ENCODE results near the gene EGFL8. TPM values are rescaled to one million over a fixed set of nuclear protein-coding genes. Genes with fewer than 3 reads are reported as not detected.

EGFL8 gene
- total and polyA plus RNA-seq, 2 of the 8 experiments (the other 6 are each of a cell fraction or from before 2014, with no cell fraction given): 5.0 to 9.2 TPM

- TF ChIP-seq SP4 (IDR thresholded peaks at IDR 0.05; ENCODE audit: low read length) (no peak; the same call in 1 of the 2 replicates), SAP30 (IDR thresholded peaks at IDR 0.05; ENCODE audit: insufficient read depth, insufficient replicate concordance, low read length) (no peak), GABPA (IDR thresholded peaks at IDR 0.05; ENCODE audit: borderline replicate concordance, insufficient read depth, low read length) (no peak), KDM1A (IDR thresholded peaks at IDR 0.05; ENCODE audit: borderline replicate concordance, low read length) (no peak), POLR2A (IDR thresholded peaks at IDR 0.05; ENCODE audit: control extremely low read depth in 1 of 2, low read depth in 2 of 2, low read length in 2 of 2) (peak in 1 of 2 experiments; percentile 94; a peak in 2 of 3 replicates), EP300 (IDR thresholded peaks at IDR 0.05; ENCODE audit: borderline replicate concordance in 1 of 2, low read depth in 2 of 2, low read length in 2 of 2) (peak; percentile 52 to 76; a peak in 2 of 3 replicates), CHD7 (IDR thresholded peaks at IDR 0.05; ENCODE audit: insufficient replicate concordance, low read length) (no peak), ZNF274 (IDR thresholded peaks at IDR 0.05; ENCODE audit: borderline replicate concordance, extremely low read depth, low read length) (no peak), CBX5 (IDR thresholded peaks at IDR 0.05; ENCODE audit: low read depth, low read length) (no peak), GTF2F1 (IDR thresholded peaks at IDR 0.05; ENCODE audit: borderline replicate concordance, low read depth, low read length) (peak; percentile 8; the same call in 1 of the 2 replicates)
Observed at GRCh38 chr6:32195902-32196681, 31.7 kb downstream of the EGFL8 start (continued).

Data from H1 (cell line).